GM19468 (cell line): ENCODE results near the gene FERMT2.

ENCODE experiments used
- ATAC-seq: cut with Tn5 transposase; IDR thresholded peaks from one replicate; pipeline ENCODE4 v1.9.1; 2021; ENCODE audit warnings: mild to moderate bottlenecking, moderate library complexity, moderate number of reproducible peaks; ENCODE audit not compliant: unreplicated experiment; ENCODE audit errors: extremely low read depth

The FERMT2 gene

GRCh38 chr14:52835122-52835903, 115.5 kb downstream of the FERMT2 start:
- no peak for ATAC-seq

DNA sequence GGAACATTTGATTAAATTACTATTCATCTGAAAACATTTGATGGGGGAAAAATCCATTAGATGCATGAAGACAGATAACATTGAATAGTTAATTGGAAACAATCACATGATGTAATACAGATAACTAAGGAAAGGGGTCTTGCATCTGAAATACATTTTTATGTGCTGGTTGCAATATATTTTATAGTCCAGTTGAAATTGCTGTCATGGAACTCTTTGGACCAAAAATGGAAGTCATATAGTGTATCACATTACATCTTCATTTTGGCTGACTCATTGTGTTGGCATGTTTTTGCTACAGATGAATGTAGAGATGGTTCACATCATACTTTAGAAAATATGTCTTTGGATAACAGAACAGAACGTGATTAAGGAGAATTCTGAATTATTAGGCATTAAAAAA, 116.4 kb downstream of the FERMT2 start:
- ATAC-seq, result no peak

GRCh38 chr14:52833891-52834290, 117.0 kb downstream of the FERMT2 start:
- no peak for ATAC-seq

GRCh38 chr14:52829527-52830185, 121.2 kb downstream of the FERMT2 start:
- ATAC-seq, result no peak

- no peak for ATAC-seq
These were observed 123.4 kb downstream of the FERMT2 start for GRCh38 chr14:52827426-52827825.

DNA sequence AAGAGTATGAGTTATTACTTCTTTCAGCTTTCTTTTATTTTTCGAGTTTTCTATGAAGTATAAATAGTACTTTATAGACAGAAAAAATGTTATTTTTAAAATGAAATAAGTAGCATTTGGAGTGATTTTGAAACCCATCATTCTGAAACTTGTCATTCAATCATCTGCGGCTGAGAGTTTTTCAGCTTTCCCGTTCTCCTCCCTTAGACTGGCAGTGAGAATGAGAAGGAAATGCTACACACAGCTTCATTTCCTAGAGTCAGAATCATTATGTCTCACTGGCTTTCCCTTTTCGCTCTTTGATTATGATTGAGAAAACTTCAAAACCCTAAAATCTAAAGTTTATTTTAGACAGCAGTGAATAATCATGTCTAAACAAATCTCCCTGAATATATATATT, 125.8 kb downstream of the FERMT2 start:
- no peak for ATAC-seq

DNA sequence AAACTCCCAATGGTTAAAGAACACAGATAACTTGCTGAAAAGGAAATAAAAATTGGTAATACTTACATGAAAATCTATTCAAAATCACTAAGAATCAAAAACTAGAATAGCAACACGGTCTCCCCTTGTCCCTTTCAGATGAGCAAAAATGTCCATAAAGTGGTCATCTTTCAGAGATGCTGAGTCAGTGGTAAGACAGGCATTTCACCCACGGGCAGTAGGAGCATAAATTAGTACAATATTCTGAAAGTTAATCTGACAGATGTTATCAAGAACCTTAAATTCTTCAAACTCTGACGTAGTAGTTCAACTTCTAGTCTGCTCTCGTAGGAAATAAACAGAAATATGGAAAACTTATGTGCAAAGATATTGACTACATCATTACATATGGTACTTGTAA, 126.4 kb downstream of the FERMT2 start:
- no peak for ATAC-seq

DNA sequence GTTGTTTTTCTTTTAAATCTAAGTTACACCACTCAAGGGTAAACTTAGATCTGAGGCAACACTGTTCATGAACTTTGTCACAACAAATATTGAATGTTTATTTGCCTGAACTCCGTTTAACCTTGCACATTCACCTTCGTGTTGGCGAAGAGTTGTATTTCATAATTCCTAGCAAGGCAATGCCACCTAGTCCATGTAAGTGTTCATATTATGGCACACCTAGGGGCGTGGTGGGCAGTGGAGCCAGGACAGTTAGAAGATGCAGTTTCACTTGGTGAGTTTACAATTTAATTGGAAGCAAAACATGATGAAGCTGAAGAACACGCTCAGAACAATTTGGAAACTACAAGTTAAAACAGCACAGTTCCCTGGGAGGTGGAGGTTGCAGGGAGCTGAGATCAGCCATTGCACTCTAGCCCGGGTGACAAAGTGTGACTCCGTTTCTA, 129.0 kb downstream of the FERMT2 start:
- ATAC-seq, result no peak

DNA sequence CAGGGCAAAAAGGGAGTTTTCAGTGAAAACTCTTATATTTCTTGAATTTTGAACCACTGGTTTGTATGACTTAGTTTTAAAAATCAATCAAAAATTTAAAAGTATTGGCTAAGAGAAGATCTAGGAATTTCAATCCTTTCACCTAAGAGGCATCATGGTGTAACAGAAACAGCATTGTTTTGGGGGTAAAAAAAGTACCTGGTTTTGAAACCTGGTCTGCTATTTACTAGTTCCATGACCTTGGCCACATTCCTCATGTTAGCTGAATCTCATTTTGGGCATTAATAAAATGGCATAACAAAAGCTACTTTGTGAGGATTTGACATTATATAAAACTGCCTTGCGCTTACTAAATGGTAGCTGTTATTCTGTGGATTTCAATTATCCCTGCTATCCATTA, 142.7 kb downstream of the FERMT2 start:
- ATAC-seq, result no peak
